GM11168 (cell line): ENCODE data around the gene SNRNP200.

Experiments
- in situ Hi-C: fragments of 300-500 bp; cut with MboI; formaldehyde crosslinking; loops from one replicate; pipeline ENCODE4 v1.12.0; 2022; ENCODE audit warnings: low sequenced_read_pairs; ENCODE audit not compliant: unreplicated experiment

The SNRNP200 gene

DNA sequence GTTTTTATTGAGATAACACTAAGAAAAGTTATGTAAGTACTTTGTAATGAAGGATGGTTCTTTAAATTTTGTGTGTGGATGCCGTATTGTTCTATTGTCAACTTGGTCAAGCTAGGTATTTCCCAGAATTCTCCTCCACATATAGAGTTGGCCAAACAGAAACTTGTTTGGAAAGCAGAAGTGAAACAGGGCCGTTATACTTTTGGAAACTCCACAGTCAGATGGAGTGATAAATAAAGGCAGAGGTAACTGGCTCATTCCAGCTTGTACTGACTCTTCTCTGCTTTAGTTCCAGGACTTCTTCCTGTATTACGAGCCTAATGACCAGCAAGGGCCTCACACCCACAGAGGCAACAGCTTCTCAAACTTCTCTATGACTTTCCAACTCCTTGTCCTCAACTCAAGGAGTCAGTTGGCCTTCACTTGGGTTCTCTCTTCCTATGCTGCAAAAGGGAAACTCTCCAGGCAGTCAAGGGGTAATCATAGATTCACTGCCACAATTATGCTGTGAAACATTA, 80.3 kb downstream of the SNRNP200 start:
- in situ Hi-C loops: no loop called here
